HG02970 (cell line): ENCODE results near the gene ACSM2B.
"Not testable (repeated sequence)": the region's sequence is repeated elsewhere in the genome, so short reads cannot be mapped to it uniquely, and the experiment has no call there.

Experiments
- ATAC-seq: cut with Tn5 transposase; IDR thresholded peaks from one replicate; pipeline ENCODE4 v1.9.1; 2021; ENCODE audit warnings: mild to moderate bottlenecking, moderate library complexity, moderate number of reproducible peaks; ENCODE audit not compliant: unreplicated experiment, low FRiP score

ACSM2B gene

DNA sequence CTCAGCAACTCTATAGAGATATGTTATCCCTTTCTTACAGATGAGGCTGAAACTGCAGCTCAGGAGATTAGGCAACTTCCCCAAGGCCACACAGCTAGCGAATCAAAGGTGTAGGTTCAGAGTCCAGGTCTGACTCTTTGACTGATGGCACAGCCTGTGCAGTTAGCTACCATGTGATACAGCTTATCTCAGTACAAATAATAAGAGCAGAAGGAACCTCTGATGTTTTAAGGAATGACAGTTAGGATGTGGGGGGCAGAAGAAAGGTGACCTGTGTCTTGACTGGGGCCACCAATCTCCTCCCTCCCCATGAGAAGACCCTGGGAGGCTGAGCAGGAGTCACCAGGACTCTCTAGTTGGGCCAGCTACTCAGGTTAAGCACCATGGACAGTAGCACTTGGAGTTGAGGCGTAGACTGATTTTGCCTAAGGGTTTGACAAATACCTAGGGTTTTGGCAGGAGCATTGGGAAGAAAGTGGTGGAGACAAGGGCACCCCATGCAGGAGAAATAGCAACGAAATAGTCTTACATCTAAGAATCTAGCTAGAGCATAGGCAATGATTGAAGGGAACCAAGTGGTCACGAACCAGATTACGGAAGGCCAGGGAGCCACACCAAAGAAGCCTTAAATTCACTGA, 22.8 kb upstream of the ACSM2B start:
- no peak for ATAC-seq

DNA sequence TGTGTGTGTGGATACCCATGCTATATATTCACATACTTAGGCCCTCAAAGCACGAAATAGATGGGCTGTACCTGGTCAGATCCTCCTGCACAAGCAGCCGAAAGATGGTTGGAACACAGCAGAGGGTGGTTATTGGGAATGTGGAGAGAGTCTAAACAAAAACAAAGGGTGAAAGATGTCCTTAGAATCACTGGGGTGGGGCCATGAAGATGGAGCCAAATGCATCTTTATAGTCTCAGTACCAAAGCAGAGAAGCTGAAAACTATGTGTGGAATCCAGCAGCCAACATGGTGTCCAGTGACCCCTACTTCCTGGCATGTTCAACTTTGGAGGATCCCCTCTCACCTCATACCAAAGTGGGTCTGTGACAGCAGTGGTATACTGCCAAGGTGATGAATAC, 19.5 kb upstream of the ACSM2B start:
- ATAC-seq, result not testable (repeated sequence)

DNA sequence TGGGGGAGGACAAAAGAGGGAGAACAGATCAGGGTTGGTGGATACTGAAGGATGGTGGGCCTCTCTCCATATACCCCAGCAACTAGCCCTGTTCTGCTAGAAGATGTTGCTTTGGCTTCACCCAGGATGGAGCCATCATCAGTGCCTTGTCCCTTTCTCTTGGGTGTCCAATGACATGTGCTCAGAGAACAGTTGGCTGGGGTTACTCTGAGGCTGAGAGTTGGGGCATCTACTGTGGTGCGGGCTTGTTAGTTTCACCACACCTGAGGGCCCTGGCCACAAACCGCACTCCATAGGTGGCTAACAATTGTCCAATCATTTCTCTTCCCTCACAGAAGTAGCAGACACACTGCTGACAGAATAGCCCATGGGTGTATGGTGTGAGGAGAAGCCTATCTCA, 18.9 kb upstream of the ACSM2B start:
- not testable (repeated sequence) for ATAC-seq

DNA sequence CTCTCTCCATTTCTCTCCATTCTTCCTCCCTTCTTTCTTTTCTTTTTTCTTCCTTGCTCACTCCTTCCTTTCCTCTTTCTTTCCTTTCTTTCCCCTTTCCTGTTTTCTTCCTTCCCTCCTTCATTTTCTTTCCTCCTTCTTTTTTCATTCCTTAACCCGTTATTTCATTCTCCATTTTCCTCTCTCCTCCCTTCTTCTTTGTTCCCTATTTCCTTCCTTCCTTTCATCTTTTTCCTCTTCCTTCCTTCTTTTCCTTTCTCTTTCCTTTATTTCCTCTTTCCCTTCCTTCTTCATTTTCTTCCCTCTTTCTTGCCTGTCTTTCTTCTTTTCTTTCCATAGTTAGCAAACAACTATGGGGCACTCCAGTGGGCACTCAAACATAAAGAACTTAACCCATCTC, 16.6 kb upstream of the ACSM2B start:
- not testable (repeated sequence) for ATAC-seq

DNA sequence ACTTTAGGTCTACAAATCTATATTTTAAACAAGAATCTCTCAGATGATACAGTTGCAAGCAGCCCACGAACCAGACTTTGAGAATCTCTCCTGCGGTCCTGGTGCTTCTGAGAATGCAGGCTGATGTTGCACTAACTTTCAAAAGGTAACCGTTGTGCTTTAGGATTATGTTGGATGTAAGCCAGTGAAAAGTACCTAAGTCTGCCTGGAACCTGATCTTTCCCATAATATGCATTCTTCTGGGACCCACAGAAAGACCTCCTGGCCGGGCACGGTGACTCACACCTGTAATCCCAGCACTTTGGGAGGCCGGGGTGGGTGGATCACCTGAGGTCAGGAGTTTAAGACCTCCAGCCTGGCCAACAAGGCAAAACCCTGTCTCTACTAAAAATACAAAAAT, 13.3 kb upstream of the ACSM2B start:
- ATAC-seq, result not testable (repeated sequence)

DNA sequence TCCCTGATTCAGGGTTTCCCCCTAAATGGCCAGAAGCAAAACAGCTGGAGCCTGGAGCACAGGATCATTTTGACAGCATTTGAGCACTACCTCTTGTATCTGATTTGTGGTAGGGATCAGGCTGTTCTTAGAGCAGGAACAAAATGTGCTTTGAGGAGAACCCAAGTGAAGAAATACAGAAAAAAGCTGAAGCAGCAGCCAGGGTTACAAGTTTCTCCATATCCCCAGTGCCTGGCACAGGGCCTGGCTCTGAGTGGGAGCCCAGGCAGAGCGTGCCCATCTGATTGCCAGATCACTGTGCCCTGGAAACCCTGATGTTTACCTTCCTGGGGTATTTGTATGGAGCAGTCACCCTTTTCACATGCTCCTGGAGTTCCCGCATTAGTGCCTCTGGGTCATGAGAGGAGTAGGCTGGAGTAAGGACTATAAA, 11.5 kb upstream of the ACSM2B start:
- ATAC-seq, result not testable (repeated sequence)

DNA sequence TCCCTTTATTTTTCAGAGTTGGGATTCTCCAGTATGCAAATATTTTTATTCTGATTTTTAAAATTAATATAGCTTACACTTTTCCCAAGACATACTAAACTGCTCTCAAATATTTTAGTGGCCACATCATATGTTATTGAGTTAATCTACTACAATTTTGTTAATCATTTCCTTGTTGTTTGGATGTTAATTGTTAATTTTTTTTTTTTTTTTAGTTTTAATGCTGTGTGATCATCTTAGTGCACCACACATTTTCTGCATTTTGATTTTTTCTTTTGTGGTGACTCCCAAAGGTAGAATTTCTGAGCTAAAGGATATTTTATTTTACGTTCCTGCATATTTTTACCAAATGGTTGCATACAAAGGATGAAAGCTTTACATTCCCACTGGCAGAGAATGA, 10.5 kb upstream of the ACSM2B start:
- not testable (repeated sequence) for ATAC-seq

DNA sequence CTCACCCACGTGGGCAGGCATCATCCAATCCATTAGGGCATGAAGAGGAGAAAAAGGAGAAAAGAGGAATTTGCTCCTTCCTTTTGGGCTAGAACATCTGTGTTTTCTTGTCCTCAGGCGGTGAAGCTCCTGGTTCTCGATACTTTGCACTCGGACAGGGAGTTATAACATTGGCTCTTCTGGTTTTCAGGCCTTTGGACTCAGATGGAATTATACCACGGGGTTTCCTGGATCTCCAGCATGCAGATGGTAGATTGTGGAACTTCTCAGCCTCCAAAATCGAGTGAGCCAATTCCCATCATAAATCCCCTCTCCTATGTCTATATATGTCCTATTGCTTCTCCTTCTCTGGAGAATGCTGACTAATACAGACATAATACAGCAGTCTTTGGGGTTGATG, 9.9 kb upstream of the ACSM2B start:
- not testable (repeated sequence) for ATAC-seq

DNA sequence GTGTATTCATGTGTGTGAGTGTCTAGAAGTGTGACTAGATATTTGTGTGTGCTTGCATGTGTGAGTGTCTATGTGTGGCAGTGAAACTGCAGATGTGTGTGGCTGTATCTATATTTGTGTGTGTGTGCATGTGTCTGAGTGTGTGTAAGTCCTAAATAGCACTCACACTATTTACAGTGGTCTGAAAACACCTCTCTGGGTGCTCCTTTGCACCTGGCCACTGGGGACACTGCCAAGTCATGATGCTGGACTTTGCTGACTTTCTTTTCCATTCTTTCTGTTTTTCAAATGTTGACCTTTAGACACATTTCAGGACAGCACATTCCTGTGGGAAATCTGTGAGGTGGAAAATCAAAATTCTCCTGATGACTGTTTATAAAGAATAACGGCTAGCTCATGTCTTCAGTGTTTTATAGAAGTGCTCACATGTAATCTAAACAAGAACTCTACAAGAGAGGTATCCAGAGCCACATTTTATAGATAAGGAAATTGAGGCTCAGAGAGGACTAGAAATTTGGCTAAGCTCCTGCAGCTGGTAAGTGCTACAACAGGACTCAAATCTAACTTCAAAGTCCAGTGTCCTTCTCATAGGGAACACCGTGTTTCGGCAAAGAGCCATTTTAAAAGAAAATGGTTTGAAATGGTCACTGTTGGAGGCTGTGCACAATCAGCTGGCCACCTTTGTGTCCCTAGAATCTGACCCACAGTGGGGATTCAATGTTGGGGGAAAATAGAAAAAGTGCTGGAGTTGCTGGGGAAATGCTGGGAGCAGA, 4.5 kb upstream of the ACSM2B start:
- not testable (repeated sequence) for ATAC-seq

DNA sequence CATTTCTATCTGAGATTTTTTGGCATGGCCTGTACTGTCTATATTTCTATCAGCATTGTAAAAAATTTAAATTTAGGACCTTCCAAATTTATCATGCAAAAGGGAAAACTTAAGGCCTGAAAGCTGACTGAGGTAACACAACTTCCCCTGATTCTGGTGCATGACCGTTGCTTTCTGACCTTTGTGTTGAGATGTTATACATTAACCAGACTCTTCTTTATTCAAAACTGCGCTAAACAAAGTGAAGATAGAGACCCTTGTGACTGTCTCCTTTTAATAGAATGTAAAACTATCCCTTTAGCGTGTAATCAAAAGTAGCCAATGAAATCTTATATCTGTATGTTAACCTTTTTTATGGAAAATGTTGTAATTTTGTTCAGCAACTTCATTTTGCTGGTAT, 1.9 kb upstream of the ACSM2B start:
- not testable (repeated sequence) for ATAC-seq

DNA sequence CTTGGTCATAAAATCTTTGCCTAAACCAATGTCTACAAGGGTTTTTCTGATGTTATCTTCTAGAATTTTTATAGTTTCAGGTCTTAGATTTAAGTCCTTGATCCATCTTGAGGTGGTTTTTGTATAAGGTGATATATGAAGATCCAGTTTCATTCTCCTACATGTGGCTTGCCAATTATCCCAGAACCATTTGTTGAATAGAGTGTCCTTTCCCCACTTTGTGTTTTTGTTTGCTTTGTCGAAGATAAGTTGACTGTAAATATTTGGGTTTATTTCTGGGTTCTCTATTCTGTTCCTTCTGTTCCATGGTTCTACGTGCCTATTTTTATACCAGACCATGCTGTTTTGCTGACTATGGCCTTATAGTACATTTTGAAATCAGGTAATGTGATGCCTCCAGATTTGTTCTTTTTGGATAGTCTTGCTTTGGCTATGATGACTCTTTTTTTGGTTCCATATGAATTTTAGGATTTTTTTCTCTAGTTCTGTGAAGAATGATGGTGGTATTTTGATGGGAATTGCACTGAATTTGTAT, 7.0 kb downstream of the ACSM2B start:
- not testable (repeated sequence) for ATAC-seq

DNA sequence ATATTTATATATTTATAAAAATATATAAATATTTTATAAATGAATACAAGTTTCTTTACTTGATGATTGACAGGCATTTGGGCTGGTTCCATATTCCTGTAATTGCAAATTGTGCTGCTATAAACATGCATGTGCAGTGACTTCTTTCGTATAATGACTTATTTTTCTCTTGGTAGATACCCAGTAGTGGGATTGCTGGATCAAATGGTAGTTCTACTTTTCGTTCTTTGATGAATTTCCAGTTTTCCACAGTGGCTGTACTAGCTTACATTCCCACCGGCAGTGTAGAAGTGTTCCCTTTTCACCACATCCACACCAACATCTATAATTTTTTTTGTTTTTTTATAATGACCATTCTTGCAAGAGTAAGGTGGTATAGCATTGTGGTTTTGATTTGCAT, 7.8 kb downstream of the ACSM2B start:
- no peak for ATAC-seq

DNA sequence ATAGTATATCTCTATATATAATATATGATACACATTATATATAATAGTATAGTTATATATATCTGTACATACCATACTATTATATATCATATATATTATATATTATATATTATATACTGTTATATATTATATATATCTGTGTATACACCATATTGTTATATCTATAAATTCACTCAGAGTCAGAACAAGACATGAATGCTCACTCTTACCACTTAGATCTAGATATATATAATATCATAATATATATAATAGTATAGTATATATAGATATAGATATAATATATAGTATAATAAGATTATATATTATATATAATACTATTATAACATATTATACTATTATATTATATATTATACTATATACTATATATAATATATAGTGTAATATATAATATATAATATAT, 9.3 kb downstream of the ACSM2B start:
- no peak for ATAC-seq

DNA sequence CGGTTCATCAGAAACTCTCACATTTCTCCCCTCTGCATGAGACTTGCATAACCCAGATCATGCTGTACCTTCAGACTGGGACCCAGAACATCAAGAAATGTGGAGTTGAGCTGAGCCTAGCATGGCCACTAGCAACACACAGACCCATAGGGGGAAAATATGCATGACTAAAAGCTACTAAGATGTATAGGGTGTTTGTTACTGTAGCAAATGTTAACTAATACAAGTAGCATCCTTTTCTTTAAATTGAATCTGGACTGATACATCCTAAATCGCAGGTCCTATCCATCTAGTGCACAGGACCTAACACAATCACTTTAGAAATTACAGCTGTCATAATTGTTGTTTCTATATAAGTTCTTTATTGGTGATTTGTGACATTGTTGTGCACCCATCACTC, 10.8 kb downstream of the ACSM2B start:
- not testable (repeated sequence) for ATAC-seq

DNA sequence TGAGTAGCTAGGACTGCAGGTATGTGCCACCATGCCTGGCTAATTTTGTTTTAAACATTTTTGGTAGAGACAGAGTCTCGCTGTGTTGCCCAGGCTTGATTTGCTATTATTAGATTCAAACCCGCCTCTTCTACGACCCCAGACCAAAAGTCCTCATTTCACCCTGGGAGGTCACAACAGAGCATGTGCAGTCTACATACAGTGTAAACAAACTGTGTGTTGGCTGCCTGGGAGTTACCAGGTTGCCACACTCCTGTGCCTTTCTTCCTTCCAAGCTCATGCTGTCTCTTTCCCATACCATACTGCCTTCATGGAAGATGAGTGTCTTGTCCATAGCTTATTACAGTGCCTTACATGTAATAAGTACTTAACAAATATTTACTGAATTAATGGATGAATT, 11.9 kb downstream of the ACSM2B start:
- ATAC-seq, result not testable (repeated sequence)

DNA sequence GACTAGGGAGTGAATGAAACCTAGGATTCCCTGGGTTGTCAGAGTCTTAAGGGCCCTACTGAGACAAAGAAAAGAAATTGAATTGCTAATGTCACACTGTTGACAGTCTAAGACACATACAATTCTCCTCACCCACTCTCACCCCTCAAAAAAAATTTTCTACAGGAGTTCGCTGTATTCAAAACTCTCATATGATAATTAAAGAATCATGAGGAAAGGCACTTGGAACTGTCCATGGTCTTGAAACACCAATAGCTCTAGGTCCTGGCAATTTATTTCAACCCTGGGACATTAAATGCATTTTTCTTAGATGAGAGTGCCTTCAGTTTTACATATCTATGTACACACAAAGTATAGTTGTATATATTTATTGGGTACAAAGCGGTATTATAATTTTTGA, 20.5 kb downstream of the ACSM2B start:
- ATAC-seq, result not testable (repeated sequence)

DNA sequence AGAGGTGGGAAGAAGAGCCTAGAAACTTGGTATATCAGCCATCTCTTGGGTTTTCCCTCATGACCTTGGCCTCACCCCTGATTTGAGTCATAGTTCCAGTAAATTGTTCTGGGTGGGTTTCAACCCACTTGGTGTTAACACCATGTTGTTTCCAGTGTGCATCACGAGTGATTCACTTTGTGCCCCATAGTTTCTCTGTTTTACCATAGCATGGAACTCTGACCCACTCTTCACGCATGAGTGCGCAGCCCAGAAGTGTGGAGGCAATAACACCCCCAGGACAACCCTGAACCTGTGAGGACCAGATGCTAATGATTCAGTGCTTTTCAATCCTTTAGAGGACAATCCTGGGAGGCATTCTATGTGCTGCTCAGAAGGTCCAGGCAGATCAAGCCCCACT, 21.5 kb downstream of the ACSM2B start:
- ATAC-seq, result not testable (repeated sequence)

DNA sequence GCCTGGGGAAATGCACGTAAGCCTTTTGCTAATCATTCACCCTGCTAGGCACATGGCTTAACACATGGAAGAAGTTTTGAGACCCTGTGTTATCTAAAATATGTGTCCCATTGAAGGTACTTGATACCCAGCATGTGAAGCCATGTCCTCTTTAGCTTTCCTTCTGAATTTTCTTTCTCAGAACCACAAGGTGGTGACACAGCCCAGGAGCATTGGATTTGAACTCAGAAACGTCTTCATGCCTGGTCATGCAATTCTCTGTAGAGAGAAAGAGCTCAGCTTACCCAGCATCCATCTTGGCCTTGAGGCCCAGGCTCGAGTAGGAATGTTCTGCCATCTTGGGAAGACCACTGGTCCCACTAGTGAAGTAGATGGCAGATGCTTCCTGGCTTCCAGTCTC, 22.7 kb downstream of the ACSM2B start:
- ATAC-seq, result not testable (repeated sequence)

DNA sequence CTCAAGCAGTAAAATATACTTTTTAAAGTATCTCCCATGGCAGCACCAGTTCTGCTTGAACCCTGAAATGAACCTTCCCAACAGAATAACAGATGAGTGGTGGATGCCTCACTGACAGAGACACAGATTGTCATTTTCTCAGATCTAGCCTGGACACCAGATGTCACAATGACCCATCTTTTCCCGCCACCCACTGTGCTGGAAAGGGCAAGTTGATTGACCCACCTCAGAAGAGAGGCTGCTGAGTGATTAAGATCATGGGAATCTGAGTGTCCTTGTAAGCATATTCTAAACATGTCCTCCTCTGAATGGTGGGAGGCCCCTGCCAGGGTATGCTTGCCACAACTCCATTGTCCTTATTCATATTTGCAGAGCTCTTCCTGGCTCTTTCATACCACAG, 29.2 kb downstream of the ACSM2B start:
- not testable (repeated sequence) for ATAC-seq

DNA sequence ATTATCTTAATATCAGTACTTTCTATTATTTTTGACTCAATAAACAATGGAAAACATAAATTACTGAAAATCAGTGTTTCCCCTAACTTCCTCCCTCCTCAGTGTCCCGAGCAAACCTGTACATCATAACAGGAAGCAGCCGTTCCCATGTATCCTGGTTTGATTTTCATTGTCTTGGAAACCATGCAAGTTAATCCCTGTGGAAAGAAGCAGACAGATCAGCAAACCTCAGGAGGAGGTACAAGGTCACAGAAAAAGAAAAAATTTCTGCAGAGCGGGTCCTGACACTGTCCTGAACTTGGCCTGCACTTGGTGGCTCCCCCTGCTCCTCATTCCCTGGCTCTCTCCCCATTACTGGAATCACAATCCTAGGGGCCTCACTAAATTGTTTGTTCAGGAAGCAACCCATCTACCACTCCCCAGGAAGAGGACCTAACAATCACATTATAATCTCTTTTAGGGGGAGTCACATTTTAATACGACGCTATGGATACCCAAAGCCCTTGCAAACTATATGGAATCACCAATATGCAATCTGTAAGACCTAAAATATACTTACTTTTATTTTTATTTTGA, 29.8 kb downstream of the ACSM2B start:
- ATAC-seq, result not testable (repeated sequence)

DNA sequence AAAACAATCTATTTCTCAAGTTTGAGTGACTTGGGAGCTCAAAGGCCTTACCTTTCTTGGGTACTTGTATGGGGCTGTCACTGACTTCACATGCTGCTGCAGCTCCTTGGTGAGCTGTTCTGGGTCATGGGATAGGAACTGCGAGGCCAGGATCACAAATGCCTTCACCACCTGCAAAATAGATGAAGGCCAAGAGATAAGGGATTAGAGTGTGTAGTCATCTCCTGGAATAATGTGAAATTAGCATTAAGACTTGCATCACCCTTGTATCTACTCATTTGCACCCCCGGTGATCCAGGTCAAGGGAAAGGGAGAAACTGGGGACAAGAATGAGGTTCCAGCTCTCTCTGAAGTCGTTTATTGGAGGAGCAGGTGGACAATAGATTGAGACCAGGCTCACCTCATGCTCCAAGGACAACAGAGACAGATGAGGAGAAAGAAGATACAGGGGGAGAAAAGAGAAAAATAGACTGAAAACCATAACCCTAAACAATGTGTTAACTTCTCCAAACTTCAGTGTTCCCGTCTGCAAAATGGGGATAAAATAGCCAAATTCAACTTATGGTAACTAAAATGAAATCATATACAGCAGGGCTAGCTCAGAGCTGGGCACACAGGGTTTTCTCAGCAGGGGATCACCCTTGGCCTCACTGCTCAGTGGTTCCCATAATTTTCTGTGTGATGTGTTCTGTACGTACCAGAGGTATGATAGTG, 35.4 kb downstream of the ACSM2B start:
- not testable (repeated sequence) for ATAC-seq
